ENCODE measurements around the gene AKR7A3.
A peak's percentile ranks its signal among the peaks of the same experiment; 100 is the strongest.
"Not testable (repeated sequence)": the region's sequence is repeated elsewhere in the genome, so short reads cannot be mapped to it uniquely, and the experiment has no call there.

AKR7A3 gene

GRCh38 chr1:19317126-19317910, 28.7 kb upstream of the AKR7A3 start:
- no peak for DNase-seq (ENCODE audit: low spot score)

- DNase-seq (ENCODE audit: low spot score): no peak
Observed at GRCh38 chr1:19315378-19316198, 27.0 kb upstream of the AKR7A3 start.

GRCh38 chr1:19313961-19314882, 25.7 kb upstream of the AKR7A3 start:
- no peak for DNase-seq (ENCODE audit: low spot score)

- DNase-seq (ENCODE audit: low spot score): peak; percentile 27
Observed at GRCh38 chr1:19313636-19313959, 25.0 kb upstream of the AKR7A3 start.

GRCh38 chr1:19312782-19313635, 24.4 kb upstream of the AKR7A3 start:
- DNase-seq (ENCODE audit: low spot score): peak; percentile 6

GRCh38 chr1:19311931-19312781, 23.6 kb upstream of the AKR7A3 start, which contains the start of the genes AKR7A2 and SLC66A1:
AKR7A2 (minus strand) TSS chr1:19312144; CDS start chr1:19312124, 20 bp downstream.
SLC66A1 (plus strand) TSS chr1:19312326; CDS start chr1:19317678, 5,352 bp downstream.
- peak; percentile 95 for DNase-seq (ENCODE audit: low spot score)

GRCh38 chr1:19311503-19311930, 22.9 kb upstream of the AKR7A3 start:
- no peak for DNase-seq (ENCODE audit: low spot score)

GRCh38 chr1:19310720-19311502, 22.3 kb upstream of the AKR7A3 start:
- no peak for DNase-seq (ENCODE audit: low spot score)

GRCh38 chr1:19310061-19310460, 21.5 kb upstream of the AKR7A3 start:
- no peak for DNase-seq (ENCODE audit: low spot score)

GRCh38 chr1:19309123-19309813, 20.7 kb upstream of the AKR7A3 start:
- no peak for DNase-seq (ENCODE audit: low spot score)

- DNase-seq (ENCODE audit: low spot score): no peak
Observed at GRCh38 chr1:19308509-19308907, 19.9 kb upstream of the AKR7A3 start.

GRCh38 chr1:19307794-19308508, 19.4 kb upstream of the AKR7A3 start:
- DNase-seq (ENCODE audit: low spot score): no peak

GRCh38 chr1:19306941-19307340, 18.4 kb upstream of the AKR7A3 start:
- no peak for DNase-seq (ENCODE audit: low spot score)

- no peak for DNase-seq (ENCODE audit: low spot score)
Observed at GRCh38 chr1:19305880-19306279, 17.3 kb upstream of the AKR7A3 start.

- not testable (repeated sequence) for DNase-seq (ENCODE audit: low spot score)
Observed at GRCh38 chr1:19304081-19304480, 15.5 kb upstream of the AKR7A3 start.

- DNase-seq (ENCODE audit: low spot score): no peak
Observed at GRCh38 chr1:19300211-19300610, 11.6 kb upstream of the AKR7A3 start.

GRCh38 chr1:19294638-19295037, 6.1 kb upstream of the AKR7A3 start:
- DNase-seq (ENCODE audit: low spot score): no peak

- no peak for DNase-seq (ENCODE audit: low spot score)
Observed at GRCh38 chr1:19289244-19289643, 674 bp upstream of the AKR7A3 start.
